ENCODE measurements around the gene CYYR1. TPM values are rescaled to one million over a fixed set of nuclear protein-coding genes. Genes with fewer than 3 reads are reported as not detected.

The CYYR1 gene
- polyA plus RNA-seq, 1 donor (not counting 4 experiments of a cell fraction or from before 2014, with no cell fraction given): 1.5 TPM

DNA sequence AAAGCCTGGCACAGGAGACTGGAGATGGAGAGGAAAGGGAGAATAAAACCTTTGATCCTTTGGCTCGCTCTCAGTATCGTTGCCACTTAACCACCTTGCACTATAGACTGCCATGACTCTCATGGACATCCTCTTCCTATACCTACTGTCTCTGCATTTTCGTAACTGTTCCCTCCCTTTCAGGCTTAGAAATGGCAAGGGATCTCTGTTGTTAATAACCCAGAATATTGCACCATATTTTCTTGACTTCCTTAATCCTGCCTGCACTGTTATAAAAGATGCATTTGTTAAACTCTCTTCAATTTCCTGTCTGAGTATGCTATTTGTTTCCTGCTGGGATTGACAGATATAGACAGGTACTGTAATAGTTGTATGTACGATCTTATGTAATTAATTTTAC, 38.6 kb downstream of the CYYR1 start:
- H3K4me1 ChIP-seq (ENCODE audit: control insufficient read depth, extremely low read depth, insufficient read depth, low read length): no peaks in the 10 kb centered on the region
- no peak overlapping the region for H3K27ac ChIP-seq (ENCODE audit: control insufficient read depth, insufficient read depth, low read length)
- TF ChIP-seq EZH2 (IDR thresholded peaks at IDR 0.05; ENCODE audit: low read length): no peak
- TF ChIP-seq, protein P1, sequence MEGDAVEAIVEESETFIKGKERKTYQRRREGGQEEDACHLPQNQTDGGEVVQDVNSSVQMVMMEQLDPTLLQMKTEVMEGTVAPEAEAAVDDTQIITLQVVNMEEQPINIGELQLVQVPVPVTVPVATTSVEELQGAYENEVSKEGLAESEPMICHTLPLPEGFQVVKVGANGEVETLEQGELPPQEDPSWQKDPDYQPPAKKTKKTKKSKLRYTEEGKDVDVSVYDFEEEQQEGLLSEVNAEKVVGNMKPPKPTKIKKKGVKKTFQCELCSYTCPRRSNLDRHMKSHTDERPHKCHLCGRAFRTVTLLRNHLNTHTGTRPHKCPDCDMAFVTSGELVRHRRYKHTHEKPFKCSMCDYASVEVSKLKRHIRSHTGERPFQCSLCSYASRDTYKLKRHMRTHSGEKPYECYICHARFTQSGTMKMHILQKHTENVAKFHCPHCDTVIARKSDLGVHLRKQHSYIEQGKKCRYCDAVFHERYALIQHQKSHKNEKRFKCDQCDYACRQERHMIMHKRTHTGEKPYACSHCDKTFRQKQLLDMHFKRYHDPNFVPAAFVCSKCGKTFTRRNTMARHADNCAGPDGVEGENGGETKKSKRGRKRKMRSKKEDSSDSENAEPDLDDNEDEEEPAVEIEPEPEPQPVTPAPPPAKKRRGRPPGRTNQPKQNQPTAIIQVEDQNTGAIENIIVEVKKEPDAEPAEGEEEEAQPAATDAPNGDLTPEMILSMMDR (optimal IDR thresholded peaks at IDR 0.05 in 1 of 3, IDR thresholded peaks at IDR 0.05 in 1 of 3, conservative IDR thresholded peaks at IDR 0.05 in 1 of 3; ENCODE audit: extremely low read depth in 1 of 3, insufficient read depth in 2 of 3, low read length in 3 of 3): no peak
- no peak overlapping the region for H3K4me2 ChIP-seq (ENCODE audit: control insufficient read depth, extremely low read depth, insufficient read depth, low read depth, low read length)
- dilution Hi-C loops (cut with MboI; ENCODE audit: extremely low pct_ligation_motif_present, low sequenced_read_pairs): no loop called here
- FAIRE-seq (no peak), DNase-seq (ENCODE audit: low read depth, low spot score) (no peak)
- H3K9ac ChIP-seq (ENCODE audit: control insufficient read depth, extremely low read depth, insufficient read depth, low read length): no peak overlapping the region
- H3K9me1 ChIP-seq (ENCODE audit: control insufficient read depth, extremely low read depth, insufficient read depth, low read length): no peaks in the 10 kb centered on the region
- H4K20me1 ChIP-seq (ENCODE audit: control insufficient read depth, extremely low read depth, insufficient read depth, low read length): no peaks in the 10 kb centered on the region
- H3K27me3 ChIP-seq (ENCODE audit: control insufficient read depth, extremely low read depth, insufficient read depth, low read length): no peaks in the 10 kb centered on the region
- H3K36me3 ChIP-seq (ENCODE audit: control insufficient read depth in 2 of 2, extremely low read depth in 1 of 2, insufficient read depth in 2 of 2, low read length in 2 of 2): no peaks in the 10 kb centered on the region
- no peak overlapping the region for H3K4me3 ChIP-seq (ENCODE audit: control insufficient read depth in 2 of 3, extremely low read depth in 1 of 3, insufficient read depth in 2 of 3, low read depth in 1 of 3, low read length in 3 of 3)
- H3K9me3 ChIP-seq (ENCODE audit: control insufficient read depth, low read depth, low read length): no peaks in the 10 kb centered on the region
- H2AFZ ChIP-seq (ENCODE audit: control insufficient read depth, low read length): no peak overlapping the region
- no peaks in the 10 kb centered on the region for H3K79me2 ChIP-seq (ENCODE audit: control insufficient read depth, insufficient read depth, low read length)

DNA sequence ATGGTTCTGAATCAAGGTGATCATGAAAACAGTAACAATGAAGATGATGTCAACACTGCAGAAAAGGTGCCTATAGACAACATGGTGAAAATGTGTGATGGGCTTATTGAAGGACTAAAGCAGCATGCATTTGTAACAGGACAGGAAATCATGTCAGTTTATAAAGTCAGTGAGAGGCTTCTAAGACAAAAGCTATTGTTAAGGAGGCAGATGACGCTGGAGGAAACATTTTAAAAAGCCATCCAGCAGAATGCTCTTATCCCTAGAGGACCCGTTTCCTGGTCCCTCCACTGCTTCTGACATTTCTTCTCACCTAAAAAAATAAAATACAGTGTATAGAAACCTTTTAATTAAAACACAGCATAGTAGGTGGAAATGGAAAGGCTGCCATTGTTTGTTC, 40.9 kb downstream of the CYYR1 start:
- Histone ChIP-seq H2AFZ (ENCODE audit: control insufficient read depth, low read length) (no peak overlapping the region), H3K79me2 (ENCODE audit: control insufficient read depth, insufficient read depth, low read length) (no peaks in the 10 kb centered on the region), H3K36me3 (ENCODE audit: control insufficient read depth in 2 of 2, extremely low read depth in 1 of 2, insufficient read depth in 2 of 2, low read length in 2 of 2) (no peaks in the 10 kb centered on the region), H4K20me1 (ENCODE audit: control insufficient read depth, extremely low read depth, insufficient read depth, low read length) (no peaks in the 10 kb centered on the region), H3K4me1 (ENCODE audit: control insufficient read depth, extremely low read depth, insufficient read depth, low read length) (no peaks in the 10 kb centered on the region), H3K9me3 (ENCODE audit: control insufficient read depth, low read depth, low read length) (no peaks in the 10 kb centered on the region), H3K4me3 (ENCODE audit: control insufficient read depth in 2 of 3, extremely low read depth in 1 of 3, insufficient read depth in 2 of 3, low read depth in 1 of 3, low read length in 3 of 3) (no peak overlapping the region), H3K27me3 (ENCODE audit: control insufficient read depth, extremely low read depth, insufficient read depth, low read length) (no peaks in the 10 kb centered on the region), H3K9me1 (ENCODE audit: control insufficient read depth, extremely low read depth, insufficient read depth, low read length) (no peaks in the 10 kb centered on the region), H3K4me2 (ENCODE audit: control insufficient read depth, extremely low read depth, insufficient read depth, low read depth, low read length) (no peak overlapping the region), H3K9ac (ENCODE audit: control insufficient read depth, extremely low read depth, insufficient read depth, low read length) (no peak overlapping the region), H3K27ac (ENCODE audit: control insufficient read depth, insufficient read depth, low read length) (no peak overlapping the region)
- no peak for TF ChIP-seq EZH2 (IDR thresholded peaks at IDR 0.05; ENCODE audit: low read length)
- TF ChIP-seq, protein P1 (optimal IDR thresholded peaks at IDR 0.05 in 1 of 3, IDR thresholded peaks at IDR 0.05 in 1 of 3, conservative IDR thresholded peaks at IDR 0.05 in 1 of 3; ENCODE audit: extremely low read depth in 1 of 3, insufficient read depth in 2 of 3, low read length in 3 of 3): no peak
- FAIRE-seq (no peak), DNase-seq (ENCODE audit: low read depth, low spot score) (no peak)
- dilution Hi-C loops (cut with MboI; ENCODE audit: extremely low pct_ligation_motif_present, low sequenced_read_pairs): no loop called here

Measured in keratinocyte (primary cell).